Measurements from ENCODE around the gene JAM2.

DNA sequence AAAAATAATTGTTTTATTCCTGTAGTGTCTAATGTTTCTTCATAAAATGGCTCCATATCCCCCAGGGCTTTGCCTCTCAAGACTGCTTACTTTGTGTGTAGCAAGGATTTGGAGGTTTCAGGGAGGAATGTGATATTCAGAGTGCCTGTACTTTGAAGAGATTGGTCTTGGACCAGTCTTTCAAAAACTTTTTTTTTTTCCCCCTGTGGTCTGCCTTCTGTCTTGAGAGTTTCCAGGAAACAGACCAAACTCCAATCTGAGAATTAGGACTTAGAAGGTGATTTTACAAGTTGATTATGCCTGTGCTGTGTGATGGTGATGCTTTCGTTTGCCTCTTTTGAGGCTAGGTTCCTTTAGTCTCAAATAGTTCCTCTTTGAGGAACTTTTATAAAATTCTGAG lies 121.6 kb downstream of the JAM2 start:
- TF ChIP-seq, protein P1, sequence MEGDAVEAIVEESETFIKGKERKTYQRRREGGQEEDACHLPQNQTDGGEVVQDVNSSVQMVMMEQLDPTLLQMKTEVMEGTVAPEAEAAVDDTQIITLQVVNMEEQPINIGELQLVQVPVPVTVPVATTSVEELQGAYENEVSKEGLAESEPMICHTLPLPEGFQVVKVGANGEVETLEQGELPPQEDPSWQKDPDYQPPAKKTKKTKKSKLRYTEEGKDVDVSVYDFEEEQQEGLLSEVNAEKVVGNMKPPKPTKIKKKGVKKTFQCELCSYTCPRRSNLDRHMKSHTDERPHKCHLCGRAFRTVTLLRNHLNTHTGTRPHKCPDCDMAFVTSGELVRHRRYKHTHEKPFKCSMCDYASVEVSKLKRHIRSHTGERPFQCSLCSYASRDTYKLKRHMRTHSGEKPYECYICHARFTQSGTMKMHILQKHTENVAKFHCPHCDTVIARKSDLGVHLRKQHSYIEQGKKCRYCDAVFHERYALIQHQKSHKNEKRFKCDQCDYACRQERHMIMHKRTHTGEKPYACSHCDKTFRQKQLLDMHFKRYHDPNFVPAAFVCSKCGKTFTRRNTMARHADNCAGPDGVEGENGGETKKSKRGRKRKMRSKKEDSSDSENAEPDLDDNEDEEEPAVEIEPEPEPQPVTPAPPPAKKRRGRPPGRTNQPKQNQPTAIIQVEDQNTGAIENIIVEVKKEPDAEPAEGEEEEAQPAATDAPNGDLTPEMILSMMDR (conservative IDR thresholded peaks at IDR 0.05): no peak
- TF ChIP-seq EZH2 (IDR thresholded peaks at IDR 0.05; ENCODE audit: low read depth): no peak
